K562 (cell line): ENCODE measurements around the gene BAZ2A. TPM values are rescaled to one million over a fixed set of nuclear protein-coding genes. Genes with fewer than 3 reads are reported as not detected.

Source experiments
- ATAC-seq: fragments of 200-7000 bp; cut with Tn5 transposase; 3 replicates; pipeline ENCODE4 v1.9.1; 2020; ENCODE audit warnings: moderate library complexity
- BruUV-seq: library from RNA; stranded (reverse); fragments of 400-500 nt; replicated peaks from 2 replicates; lab custom pipeline; 2021; lab: Mats Ljungman, UMichigan
- CTCF ChIA-PET: fragments of 300-600 bp; formaldehyde crosslinking; extraction: SDS; loops from one replicate; lab custom pipeline; 2021; ENCODE audit warnings: low intra/inter-chr PET ratio; lab: Yijun Ruan, JAX
- POLR2A ChIA-PET: fragments of 300-600, 350-650 bp; sonication (Branson Sonifier 250); formaldehyde crosslinking; extraction: SDS; loops from one replicate; lab custom pipeline; 2021; ENCODE audit warnings: antibody characterized with exemption, inconsistent platforms; lab: Yijun Ruan, JAX
- DNase-seq, 4 experiments: peaks; one replicate each; pipeline versions ENCODE4 v3.0.0 to v3.0.0-alpha.2; 2011 to 2018; ENCODE audit warnings: low spot score in 3 of 4, mixed read lengths in 3 of 4; ENCODE audit errors: extremely low read depth in 1 of 4
- FAIRE-seq: peaks from 2 replicates; lab custom pipeline; 2011; peaks lifted over from hg19 to GRCh38; lab: Jason Lieb, UNC
- H2AFZ ChIP-seq: 2 replicates; pipeline ENCODE4 v1.6.0; 2011; ENCODE audit warnings: low read depth, low read length, control low read depth, inconsistent platforms
- H3K27ac ChIP-seq: fragments of 200-600 bp; 3 replicates; pipeline ENCODE4 v1.8.0; 2011; ENCODE audit warnings: low read depth, mild to moderate bottlenecking, control low read depth, inconsistent platforms, low read length, moderate library complexity, mixed read lengths; ENCODE audit errors: extremely low read depth
- H3K27me3 ChIP-seq, 2 experiments: fragments of 300-600 bp in 1 of 2; 2 replicates in 1 of 2; 3 replicates in 1 of 2; pipeline versions ENCODE4 v1.6.0 to v1.8.0; 2011; ENCODE audit warnings: inconsistent platforms in 2 of 2, low read length in 2 of 2, mild to moderate bottlenecking in 1 of 2, mixed read lengths in 1 of 2, moderate library complexity in 1 of 2; ENCODE audit not compliant: control insufficient read depth in 2 of 2, insufficient read depth in 2 of 2
- H3K36me3 ChIP-seq: fragments of 300-600 bp; 3 replicates; pipeline ENCODE4 v1.8.0; 2011; ENCODE audit warnings: mild to moderate bottlenecking, low read length, inconsistent platforms; ENCODE audit not compliant: control insufficient read depth, insufficient read depth
- H3K4me1 ChIP-seq, 2 experiments: fragments of 200-600 bp in 1 of 2; replicated peaks in 1 of 2; 2 replicates in 1 of 2; 3 replicates in 1 of 2; pipeline versions ENCODE4 v1.5.1 to v1.8.0; 2011; ENCODE audit warnings: inconsistent platforms in 2 of 2, low read length in 2 of 2, mild to moderate bottlenecking in 1 of 2, mixed read lengths in 1 of 2, moderate library complexity in 1 of 2; ENCODE audit not compliant: control insufficient read depth in 2 of 2, insufficient read depth in 2 of 2
- H3K4me2 ChIP-seq: 2 replicates; pipeline ENCODE4 v1.6.1; 2011; ENCODE audit warnings: low read length, control low read depth, inconsistent platforms, mixed read lengths; ENCODE audit not compliant: insufficient read depth
- H3K4me3 ChIP-seq: fragments of 200-600 bp; sonication (generic), shearing (Covaris generic); 2 replicates; pipeline ENCODE4 v1.5.1; 2016; ENCODE audit warnings: control low read depth, inconsistent platforms
- H3K79me2 ChIP-seq: fragments of 200-600 bp; 3 replicates; pipeline ENCODE4 v1.8.0; 2011; ENCODE audit warnings: low read length, inconsistent platforms; ENCODE audit not compliant: control insufficient read depth, insufficient read depth
- H3K9ac ChIP-seq, 2 experiments: 2 replicates each; pipeline versions ENCODE4 v1.6.0 to v1.6.1; 2011; ENCODE audit warnings: low read depth in 2 of 2, low read length in 2 of 2, control low read depth in 1 of 2, inconsistent platforms in 1 of 2, mild to moderate bottlenecking in 1 of 2, mixed read lengths in 1 of 2; ENCODE audit not compliant: insufficient read depth in 1 of 2
- H3K9me1 ChIP-seq: one replicate; pipeline ENCODE4 v1.6.0; 2011; ENCODE audit warnings: inconsistent platforms, mild to moderate bottlenecking, low read length, moderate library complexity; ENCODE audit not compliant: control insufficient read depth, insufficient read depth
- H3K9me3 ChIP-seq: replicated peaks from 2 replicates; pipeline ENCODE4 v1.5.1; 2011; ENCODE audit warnings: low read depth, low read length, inconsistent platforms; ENCODE audit not compliant: control insufficient read depth, insufficient read depth
- H4K20me1 ChIP-seq: replicated peaks from 2 replicates; pipeline ENCODE4 v1.6.1; 2011; ENCODE audit warnings: low read length, inconsistent platforms, mixed read lengths; ENCODE audit not compliant: control insufficient read depth, insufficient read depth
- CBX2 ChIP-seq: fragments of 200-600 bp; sonication (generic); IDR thresholded peaks from one replicate; pipeline ENCODE4 v1.6.1; 2012; ENCODE audit warnings: mild to moderate bottlenecking, low read length, inconsistent platforms; ENCODE audit not compliant: insufficient read depth, poor library complexity, severe bottlenecking
- HNRNPK ChIP-seq: fragments of 200-400 bp; formaldehyde crosslinking; IDR thresholded peaks from one replicate; pipeline ENCODE4 v1.6.1; 2018; ENCODE audit warnings: mild to moderate bottlenecking, low read depth, low read length; ENCODE audit not compliant: poor library complexity, severe bottlenecking
- OTX1 ChIP-seq: fragments of 450-650 bp; formaldehyde crosslinking; IDR thresholded peaks from 2 replicates; pipeline ENCODE4 v1.4.0; 2022; ENCODE audit warnings: mild to moderate bottlenecking
- POLR2G ChIP-seq: fragments of 200-400 bp; formaldehyde crosslinking; IDR thresholded peaks from 2 replicates; pipeline ENCODE4 v1.6.1; 2017; ENCODE audit warnings: low read depth, mild to moderate bottlenecking, antibody characterized with exemption, low read length, moderate library complexity
- PTBP1 ChIP-seq: fragments of 200-400 bp; formaldehyde crosslinking; IDR thresholded peaks from 2 replicates; pipeline ENCODE4 v1.6.1; 2017; ENCODE audit warnings: low read depth, low read length
- TAF9B ChIP-seq: fragments of 450-650 bp; IDR thresholded peaks from 2 replicates; pipeline ENCODE4 v1.6.1; 2018; ENCODE audit warnings: mild to moderate bottlenecking; ENCODE audit not compliant: partially characterized antibody
- YBX1 ChIP-seq: fragments of 450-650 bp; IDR thresholded peaks from 2 replicates; pipeline ENCODE4 v1.7.1; 2016; ENCODE audit warnings: mild to moderate bottlenecking
- WGBS: fragments of 100-300 bp; shearing (Covaris generic); methylation state at CpG from one replicate; pipeline ENCODE4 v1.1.6; 2016; ENCODE audit warnings: low coverage, mixed read lengths; ENCODE audit not compliant: insufficient coverage; ENCODE audit errors: missing lambda C conversion rate; 5-methylcytosine and 5-hydroxymethylcytosine counted together
- in situ Hi-C: fragments of 300-500 bp; cut with MboI; formaldehyde crosslinking; loops from 4 replicates; pipeline ENCODE4 v1.15.0; 2018; ENCODE audit warnings: inconsistent platforms, mixed read lengths
- intact Hi-C: fragments of 100-400 bp; cut with micrococcal nuclease; formaldehyde crosslinking; loops from 2 replicates; pipeline ENCODE4 v1.14.2; 2022
- polyA plus RNA-seq, 8 experiments: library from polyadenylated mRNA; depleted of rRNA in 4 of 8; stranded (reverse) in 5 of 8; unstranded in 3 of 8; fragments of >200 nt; fragmentation: Nextera tagmentation in 2 of 8; fragmentation: Illumina TruSeq in 1 of 8; extraction: Ambion mirVana in 2 of 8; extraction: Trizol in 1 of 8; gene quantifications; 2 replicates each; pipeline versions ENCODE4 v1.2.1 to v1.2.3, GENCODE V29; 2011 to 2014; ENCODE audit warnings: inconsistent platforms in 1 of 8, missing spikeins in 1 of 8
- total RNA-seq, 7 experiments: library from RNA; depleted of rRNA in 6 of 7; stranded (reverse); fragments of >200 nt in 6 of 7; fragmentation: Illumina TruSeq in 2 of 7; extraction: Trizol in 2 of 7; gene quantifications; 2 replicates each; pipeline versions ENCODE4 v1.2.1 to v1.2.3, GENCODE V29; 2011 to 2021; ENCODE audit warnings: low replicate concordance in 1 of 7

Gene BAZ2A
- total and polyA plus RNA-seq, 9 of the 15 experiments (the other 6 are each of a cell fraction or from before 2014, with no cell fraction given) = 4.5 to 86.4 (median 26.2) TPM

DNA sequence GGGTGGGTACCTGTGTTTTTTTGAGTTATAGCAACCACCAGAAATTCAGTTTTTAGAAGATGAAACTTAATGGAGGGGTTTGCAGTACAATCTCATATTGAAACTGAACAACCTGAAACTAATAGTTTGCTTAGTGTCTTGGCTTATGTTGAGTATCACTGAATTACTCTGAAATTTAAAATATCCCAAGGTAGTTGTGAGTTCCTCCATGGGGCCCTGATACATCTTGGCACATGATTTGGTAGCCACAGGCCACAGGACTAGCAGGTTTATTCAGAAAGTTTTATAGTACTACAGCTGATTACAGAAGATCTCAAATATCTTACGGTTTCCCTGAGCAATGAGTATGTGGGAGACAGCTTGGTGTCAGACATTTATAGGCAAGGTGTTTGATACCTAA is 47.6 kb upstream of the BAZ2A start:
- in situ Hi-C loops (no loop called here), intact Hi-C loops (no loop called here)
- Histone ChIP-seq H3K36me3 (peaks cover 85% of the 10 kb centered on the region), H3K9ac (no peak overlapping the region), H3K9me1 (no peaks in the 10 kb centered on the region), H2AFZ (no peak overlapping the region), H3K4me3 (no peak overlapping the region), H3K4me1 (peaks cover 21 to 63% of the 10 kb centered on the region in 2 experiments; a peak in 4 of 5 replicates), H3K79me2 (peaks cover 99% of the 10 kb centered on the region), H3K27ac (peak overlapping the region; percentile 3; the same call in 1 of the 3 replicates), H3K27me3 (no peaks in the 10 kb centered on the region), H3K4me2 (peak overlapping the region; percentile 11; the same call in 1 of the 2 replicates), H4K20me1 (peaks cover 46% of the 10 kb centered on the region), H3K9me3 (no peaks in the 10 kb centered on the region)
- BruUV-seq = no TSS peak
- POLR2A ChIA-PET = interaction anchor here (1.1 to 3.6 kb wide), 7 partner anchors 9 to 48 kb away, joined by 5 to 25 read pairs (median 10); partner anchors contain the start of genes ATP5F1B, NACA and PTGES3
- FAIRE-seq (no peak), ATAC-seq (no peak), DNase-seq (no peak)
- TF ChIP-seq PTBP1 = no peak
- TF ChIP-seq TAF9B = no peak
- TF ChIP-seq HNRNPK = no peak
- TF ChIP-seq OTX1 (CRISPR knock-in tag) = no peak
- no peak for TF ChIP-seq CBX2
- no peak for TF ChIP-seq YBX1
- 0 out of 2 replicates have a peak, but pooled peaks have one; percentile 28 for TF ChIP-seq POLR2G
- 50% methylated on average over 1 of the region's 1 CpG for WGBS
- CTCF ChIA-PET = no interaction called here
